CD14-positive monocyte (primary cell): ENCODE data around the gene NEURL1B. TPM values are rescaled to one million over a fixed set of nuclear protein-coding genes. Genes with fewer than 3 reads are reported as not detected.

Source experiments
- DNase-seq, 3 donors: peaks; one replicate each; pipeline ENCODE4 v3.0.0-alpha.2; 2011 to 2022
- H2AFZ ChIP-seq: 2 replicates; pipeline ENCODE4 v1.6.0; 2012; ENCODE audit warnings: mild to moderate bottlenecking, low read depth, low read length, inconsistent platforms; ENCODE audit not compliant: insufficient read depth, poor library complexity, severe bottlenecking
- H3K27ac ChIP-seq, 2 donors: 1 replicate in 1 of 2; 2 replicates in 1 of 2; pipeline ENCODE4 v1.5.1; 2012 to 2013; ENCODE audit warnings: low read length in 2 of 2, control low read depth in 1 of 2, inconsistent platforms in 1 of 2, low read depth in 1 of 2, mild to moderate bottlenecking in 1 of 2
- H3K27me3 ChIP-seq, 2 donors: one replicate each; pipeline versions ENCODE4 v1.6.0 to v1.6.1; 2011 to 2013; ENCODE audit warnings: low read length in 2 of 2; ENCODE audit not compliant: control insufficient read depth in 2 of 2, insufficient read depth in 2 of 2
- H3K36me3 ChIP-seq, 2 donors: replicated peaks in 1 of 2; 1 replicate in 1 of 2; 2 replicates in 1 of 2; pipeline versions ENCODE4 v1.5.1 to v1.6.1; 2012 to 2013; ENCODE audit warnings: low read length in 2 of 2, control low read depth in 1 of 2, inconsistent platforms in 1 of 2, mild to moderate bottlenecking in 1 of 2; ENCODE audit not compliant: insufficient read depth in 2 of 2, control insufficient read depth in 1 of 2
- H3K4me1 ChIP-seq, 2 donors: 1 replicate in 1 of 2; 2 replicates in 1 of 2; pipeline versions ENCODE4 v1.5.1 to v1.6.1; 2012 to 2013; ENCODE audit warnings: low read length in 2 of 2, control low read depth in 1 of 2, inconsistent platforms in 1 of 2, mild to moderate bottlenecking in 1 of 2, moderate library complexity in 1 of 2; ENCODE audit not compliant: insufficient read depth in 2 of 2, control insufficient read depth in 1 of 2
- H3K4me2 ChIP-seq: replicated peaks from 2 replicates; pipeline ENCODE3; 2012; ENCODE audit warnings: low read length, moderate library complexity, mild to moderate bottlenecking; ENCODE audit not compliant: poor library complexity, severe bottlenecking; ENCODE audit errors: extremely low read depth
- H3K4me3 ChIP-seq, 3 experiments: fragments of 200-600 bp in 1 of 3; sonication (generic) in 1 of 3; replicated peaks in 1 of 3; 1 replicate in 2 of 3; 2 replicates in 1 of 3; pipeline ENCODE4 v1.5.1; 2011 to 2013; ENCODE audit warnings: low read length in 3 of 3, mild to moderate bottlenecking in 3 of 3, control low read depth in 2 of 3, low read depth in 2 of 3, inconsistent platforms in 1 of 3, moderate library complexity in 1 of 3
- H3K79me2 ChIP-seq: 2 replicates; pipeline ENCODE4 v1.6.0; 2012; ENCODE audit warnings: mild to moderate bottlenecking, control low read depth, inconsistent platforms, low read length, moderate library complexity; ENCODE audit not compliant: insufficient read depth
- H3K9ac ChIP-seq: 2 replicates; pipeline ENCODE4 v1.6.0; 2017; ENCODE audit warnings: low read length, mild to moderate bottlenecking; ENCODE audit not compliant: insufficient read depth, poor library complexity, severe bottlenecking
- H3K9me3 ChIP-seq, 2 donors: replicated peaks in 1 of 2; 1 replicate in 1 of 2; 2 replicates in 1 of 2; pipeline versions ENCODE4 v1.5.1 to v1.6.1; 2012 to 2013; ENCODE audit warnings: low read length in 2 of 2, control low read depth in 1 of 2; ENCODE audit not compliant: control insufficient read depth in 1 of 2, insufficient read depth in 1 of 2
- H4K20me1 ChIP-seq: 2 replicates; pipeline ENCODE4 v1.6.0; 2012; ENCODE audit warnings: mild to moderate bottlenecking, low read length, control low read depth, moderate library complexity; ENCODE audit not compliant: insufficient read depth
- H3K27ac Mint-ChIP-seq, 7 donors: one replicate each; pipeline ENCODE4 v1.8.0; 2020; ENCODE audit warnings: mild to moderate bottlenecking in 7 of 7, mixed read lengths in 7 of 7, moderate library complexity in 6 of 7, inconsistent platforms in 2 of 7
- H3K27me3 Mint-ChIP-seq, 3 donors: one replicate each; pipeline ENCODE4 v1.8.0; 2021 to 2022; ENCODE audit warnings: low read depth in 3 of 3, mild to moderate bottlenecking in 3 of 3, mixed read lengths in 3 of 3, moderate library complexity in 3 of 3, inconsistent platforms in 1 of 3
- H3K36me3 Mint-ChIP-seq, 2 donors: one replicate each; pipeline ENCODE4 v1.8.0; 2020; ENCODE audit warnings: mixed read lengths in 2 of 2, inconsistent platforms in 1 of 2, mild to moderate bottlenecking in 1 of 2
- H3K4me1 Mint-ChIP-seq: one replicate; pipeline ENCODE4 v1.8.0; 2020; ENCODE audit warnings: mild to moderate bottlenecking, mixed read lengths
- H3K4me3 Mint-ChIP-seq, 2 donors: one replicate each; pipeline ENCODE4 v1.8.0; 2020; ENCODE audit warnings: mild to moderate bottlenecking in 2 of 2, mixed read lengths in 2 of 2, moderate library complexity in 1 of 2
- H3K9me3 Mint-ChIP-seq, 7 donors: one replicate each; pipeline ENCODE4 v1.8.0; 2020 to 2022; ENCODE audit warnings: mixed read lengths in 7 of 7, mild to moderate bottlenecking in 6 of 7, moderate library complexity in 6 of 7, inconsistent platforms in 2 of 7
- WGBS: methylation state at CpG from one replicate; pipeline ENCODE4 v1.1.5; 2013; ENCODE audit warnings: missing lambda C conversion rate; ENCODE audit not compliant: insufficient coverage; 5-methylcytosine and 5-hydroxymethylcytosine counted together
- intact Hi-C, 2 donors: fragments of 100-400 bp; cut with micrococcal nuclease; formaldehyde crosslinking; loops; one replicate each; pipeline versions ENCODE4 v1.15.0 to v1.15.1; 2023
- polyA plus RNA-seq, 3 donors: library from polyadenylated mRNA; depleted of rRNA in 1 of 3; unstranded in 2 of 3; stranded (reverse) in 1 of 3; fragments of 300-500 nt in 2 of 3; fragments of >200 nt in 1 of 3; fragmentation: Illumina TruSeq in 2 of 3; gene quantifications; 1 replicate in 2 of 3; 2 replicates in 1 of 3; pipeline ENCODE4 v1.2.3, GENCODE V29; 2012 to 2021
- TF ChIP-seq, protein P1 (sequence below): fragments of 200-600 bp; IDR thresholded peaks from one replicate; pipeline ENCODE4 v1.8.0; 2022; ENCODE audit warnings: antibody characterized with exemption, mild to moderate bottlenecking

The NEURL1B gene
- polyA plus RNA-seq, 3 donors: 0.01 TPM; not detected in 2

- no peaks in the 10 kb centered on the region for H4K20me1 ChIP-seq
- intact Hi-C loops: no loop called here
- 91% methylated on average over 11 of the region's 13 CpGs for WGBS
- no peak overlapping the region for H2AFZ ChIP-seq
- H3K36me3 ChIP-seq: no peaks in the 10 kb centered on the region
- H3K27me3 ChIP-seq: no peaks in the 10 kb centered on the region
- no peaks in the 10 kb centered on the region for H3K79me2 ChIP-seq
- peak overlapping the region in 1 of 7 donors; percentile 43 for H3K27ac Mint-ChIP-seq
- no peaks in the 10 kb centered on the region for H3K9me3 ChIP-seq
- H3K4me3 ChIP-seq: no peak overlapping the region
- no peak overlapping the region for H3K9ac ChIP-seq
- H3K36me3 Mint-ChIP-seq: no peaks in the 10 kb centered on the region
- H3K27me3 Mint-ChIP-seq: peaks cover 2 to 13% (median 6%) of the 10 kb centered on the region in 3 donors
- H3K4me3 Mint-ChIP-seq: no peak overlapping the region
- TF ChIP-seq, protein P1, sequence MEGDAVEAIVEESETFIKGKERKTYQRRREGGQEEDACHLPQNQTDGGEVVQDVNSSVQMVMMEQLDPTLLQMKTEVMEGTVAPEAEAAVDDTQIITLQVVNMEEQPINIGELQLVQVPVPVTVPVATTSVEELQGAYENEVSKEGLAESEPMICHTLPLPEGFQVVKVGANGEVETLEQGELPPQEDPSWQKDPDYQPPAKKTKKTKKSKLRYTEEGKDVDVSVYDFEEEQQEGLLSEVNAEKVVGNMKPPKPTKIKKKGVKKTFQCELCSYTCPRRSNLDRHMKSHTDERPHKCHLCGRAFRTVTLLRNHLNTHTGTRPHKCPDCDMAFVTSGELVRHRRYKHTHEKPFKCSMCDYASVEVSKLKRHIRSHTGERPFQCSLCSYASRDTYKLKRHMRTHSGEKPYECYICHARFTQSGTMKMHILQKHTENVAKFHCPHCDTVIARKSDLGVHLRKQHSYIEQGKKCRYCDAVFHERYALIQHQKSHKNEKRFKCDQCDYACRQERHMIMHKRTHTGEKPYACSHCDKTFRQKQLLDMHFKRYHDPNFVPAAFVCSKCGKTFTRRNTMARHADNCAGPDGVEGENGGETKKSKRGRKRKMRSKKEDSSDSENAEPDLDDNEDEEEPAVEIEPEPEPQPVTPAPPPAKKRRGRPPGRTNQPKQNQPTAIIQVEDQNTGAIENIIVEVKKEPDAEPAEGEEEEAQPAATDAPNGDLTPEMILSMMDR: no peak
- DNase-seq: no peak
- no peak overlapping the region for H3K4me2 ChIP-seq
- peaks cover 0 to 6% of the 10 kb centered on the region in 2 donors for H3K4me1 ChIP-seq
- H3K27ac ChIP-seq: no peak overlapping the region
- peaks cover 11% of the 10 kb centered on the region for H3K4me1 Mint-ChIP-seq
- H3K9me3 Mint-ChIP-seq: peaks cover 0 to 1% (median 0%) of the 10 kb centered on the region in 7 donors
Measured at GRCh38 chr5:172729588-172729987, 88.5 kb downstream of the NEURL1B start.

DNA sequence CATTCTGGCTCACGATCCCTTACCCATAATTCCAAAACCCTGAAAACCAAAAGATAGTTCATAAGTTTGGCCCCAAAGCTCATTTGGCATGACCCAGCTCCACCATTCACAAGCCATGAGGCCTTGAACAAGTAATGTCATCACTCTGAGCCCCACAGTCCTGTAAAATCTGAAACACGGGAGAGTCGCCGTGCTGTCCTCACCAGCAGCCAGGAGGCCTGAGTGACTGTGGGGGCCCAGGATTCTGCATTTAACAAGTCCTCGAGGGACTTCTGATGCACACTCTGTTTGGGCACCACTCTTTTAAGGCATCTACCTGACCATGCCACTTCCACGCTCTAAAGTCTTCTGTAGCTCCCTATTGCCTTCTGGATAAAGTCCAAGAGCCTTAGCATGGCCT is 89.2 kb downstream of the NEURL1B start:
- H3K9me3 Mint-ChIP-seq: peaks cover 0 to 1% (median 0%) of the 10 kb centered on the region in 7 donors
- no peak overlapping the region for H2AFZ ChIP-seq
- H3K27me3 ChIP-seq: no peaks in the 10 kb centered on the region
- H3K9me3 ChIP-seq: no peaks in the 10 kb centered on the region
- no peak overlapping the region for H3K4me2 ChIP-seq
- intact Hi-C loops: no loop called here
- H3K27ac Mint-ChIP-seq: peak overlapping the region in 1 of 7 donors; percentile 49
- H3K4me1 Mint-ChIP-seq: peaks cover 11% of the 10 kb centered on the region
- H3K4me3 Mint-ChIP-seq: no peak overlapping the region
- H3K9ac ChIP-seq: no peak overlapping the region
- H3K36me3 ChIP-seq: no peaks in the 10 kb centered on the region
- DNase-seq: no peak
- no peaks in the 10 kb centered on the region for H3K36me3 Mint-ChIP-seq
- peaks cover 0 to 6% of the 10 kb centered on the region in 2 donors for H3K4me1 ChIP-seq
- H3K27ac ChIP-seq: no peak overlapping the region
- peaks cover 2 to 13% (median 9%) of the 10 kb centered on the region in 3 donors for H3K27me3 Mint-ChIP-seq
- H3K4me3 ChIP-seq: no peak overlapping the region
- no peaks in the 10 kb centered on the region for H3K79me2 ChIP-seq
- no peaks in the 10 kb centered on the region for H4K20me1 ChIP-seq
- TF ChIP-seq, protein P1: no peak
- 93% methylated on average over 5 of the region's 6 CpGs for WGBS
